CD14-positive monocyte (primary cell): ENCODE data around the gene FRMD3. TPM values are rescaled to one million over a fixed set of nuclear protein-coding genes. Genes with fewer than 3 reads are reported as not detected.

ENCODE experiments used
- DNase-seq, 3 donors: peaks; one replicate each; pipeline ENCODE4 v3.0.0-alpha.2; 2011 to 2022
- H2AFZ ChIP-seq: 2 replicates; pipeline ENCODE4 v1.6.0; 2012; ENCODE audit warnings: mild to moderate bottlenecking, low read depth, low read length, inconsistent platforms; ENCODE audit not compliant: insufficient read depth, poor library complexity, severe bottlenecking
- H3K27ac ChIP-seq, 2 donors: 1 replicate in 1 of 2; 2 replicates in 1 of 2; pipeline ENCODE4 v1.5.1; 2012 to 2013; ENCODE audit warnings: low read length in 2 of 2, control low read depth in 1 of 2, inconsistent platforms in 1 of 2, low read depth in 1 of 2, mild to moderate bottlenecking in 1 of 2
- H3K27me3 ChIP-seq, 2 donors: one replicate each; pipeline versions ENCODE4 v1.6.0 to v1.6.1; 2011 to 2013; ENCODE audit warnings: low read length in 2 of 2; ENCODE audit not compliant: control insufficient read depth in 2 of 2, insufficient read depth in 2 of 2
- H3K36me3 ChIP-seq, 2 donors: replicated peaks in 1 of 2; 1 replicate in 1 of 2; 2 replicates in 1 of 2; pipeline versions ENCODE4 v1.5.1 to v1.6.1; 2012 to 2013; ENCODE audit warnings: low read length in 2 of 2, control low read depth in 1 of 2, inconsistent platforms in 1 of 2, mild to moderate bottlenecking in 1 of 2; ENCODE audit not compliant: insufficient read depth in 2 of 2, control insufficient read depth in 1 of 2
- H3K4me1 ChIP-seq, 2 donors: 1 replicate in 1 of 2; 2 replicates in 1 of 2; pipeline versions ENCODE4 v1.5.1 to v1.6.1; 2012 to 2013; ENCODE audit warnings: low read length in 2 of 2, control low read depth in 1 of 2, inconsistent platforms in 1 of 2, mild to moderate bottlenecking in 1 of 2, moderate library complexity in 1 of 2; ENCODE audit not compliant: insufficient read depth in 2 of 2, control insufficient read depth in 1 of 2
- H3K4me2 ChIP-seq: replicated peaks from 2 replicates; pipeline ENCODE3; 2012; ENCODE audit warnings: low read length, moderate library complexity, mild to moderate bottlenecking; ENCODE audit not compliant: poor library complexity, severe bottlenecking; ENCODE audit errors: extremely low read depth
- H3K4me3 ChIP-seq, 3 experiments: fragments of 200-600 bp in 1 of 3; sonication (generic) in 1 of 3; replicated peaks in 1 of 3; 1 replicate in 2 of 3; 2 replicates in 1 of 3; pipeline ENCODE4 v1.5.1; 2011 to 2013; ENCODE audit warnings: low read length in 3 of 3, mild to moderate bottlenecking in 3 of 3, control low read depth in 2 of 3, low read depth in 2 of 3, inconsistent platforms in 1 of 3, moderate library complexity in 1 of 3
- H3K79me2 ChIP-seq: 2 replicates; pipeline ENCODE4 v1.6.0; 2012; ENCODE audit warnings: mild to moderate bottlenecking, control low read depth, inconsistent platforms, low read length, moderate library complexity; ENCODE audit not compliant: insufficient read depth
- H3K9ac ChIP-seq: 2 replicates; pipeline ENCODE4 v1.6.0; 2017; ENCODE audit warnings: low read length, mild to moderate bottlenecking; ENCODE audit not compliant: insufficient read depth, poor library complexity, severe bottlenecking
- H3K9me3 ChIP-seq, 2 donors: replicated peaks in 1 of 2; 1 replicate in 1 of 2; 2 replicates in 1 of 2; pipeline versions ENCODE4 v1.5.1 to v1.6.1; 2012 to 2013; ENCODE audit warnings: low read length in 2 of 2, control low read depth in 1 of 2; ENCODE audit not compliant: control insufficient read depth in 1 of 2, insufficient read depth in 1 of 2
- H4K20me1 ChIP-seq: 2 replicates; pipeline ENCODE4 v1.6.0; 2012; ENCODE audit warnings: mild to moderate bottlenecking, low read length, control low read depth, moderate library complexity; ENCODE audit not compliant: insufficient read depth
- H3K27ac Mint-ChIP-seq, 7 donors: one replicate each; pipeline ENCODE4 v1.8.0; 2020; ENCODE audit warnings: mild to moderate bottlenecking in 7 of 7, mixed read lengths in 7 of 7, moderate library complexity in 6 of 7, inconsistent platforms in 2 of 7
- H3K27me3 Mint-ChIP-seq, 3 donors: one replicate each; pipeline ENCODE4 v1.8.0; 2021 to 2022; ENCODE audit warnings: low read depth in 3 of 3, mild to moderate bottlenecking in 3 of 3, mixed read lengths in 3 of 3, moderate library complexity in 3 of 3, inconsistent platforms in 1 of 3
- H3K36me3 Mint-ChIP-seq, 2 donors: one replicate each; pipeline ENCODE4 v1.8.0; 2020; ENCODE audit warnings: mixed read lengths in 2 of 2, inconsistent platforms in 1 of 2, mild to moderate bottlenecking in 1 of 2
- H3K4me1 Mint-ChIP-seq: one replicate; pipeline ENCODE4 v1.8.0; 2020; ENCODE audit warnings: mild to moderate bottlenecking, mixed read lengths
- H3K4me3 Mint-ChIP-seq, 2 donors: one replicate each; pipeline ENCODE4 v1.8.0; 2020; ENCODE audit warnings: mild to moderate bottlenecking in 2 of 2, mixed read lengths in 2 of 2, moderate library complexity in 1 of 2
- H3K9me3 Mint-ChIP-seq, 7 donors: one replicate each; pipeline ENCODE4 v1.8.0; 2020 to 2022; ENCODE audit warnings: mixed read lengths in 7 of 7, mild to moderate bottlenecking in 6 of 7, moderate library complexity in 6 of 7, inconsistent platforms in 2 of 7
- WGBS: methylation state at CpG from one replicate; pipeline ENCODE4 v1.1.5; 2013; ENCODE audit warnings: missing lambda C conversion rate; ENCODE audit not compliant: insufficient coverage; 5-methylcytosine and 5-hydroxymethylcytosine counted together
- intact Hi-C, 2 donors: fragments of 100-400 bp; cut with micrococcal nuclease; formaldehyde crosslinking; loops; one replicate each; pipeline versions ENCODE4 v1.15.0 to v1.15.1; 2023
- polyA plus RNA-seq, 3 donors: library from polyadenylated mRNA; depleted of rRNA in 1 of 3; unstranded in 2 of 3; stranded (reverse) in 1 of 3; fragments of 300-500 nt in 2 of 3; fragments of >200 nt in 1 of 3; fragmentation: Illumina TruSeq in 2 of 3; gene quantifications; 1 replicate in 2 of 3; 2 replicates in 1 of 3; pipeline ENCODE4 v1.2.3, GENCODE V29; 2012 to 2021
- TF ChIP-seq, protein P1 (sequence below): fragments of 200-600 bp; IDR thresholded peaks from one replicate; pipeline ENCODE4 v1.8.0; 2022; ENCODE audit warnings: antibody characterized with exemption, mild to moderate bottlenecking

FRMD3 gene
- polyA plus RNA-seq, 3 donors = 2.8 to 9.8 (median 4.2) TPM

- Mint-ChIP-seq H3K36me3 (peaks cover 4% of the 10 kb centered on the region in 2 donors), H3K4me1 (peaks cover 19% of the 10 kb centered on the region), H3K27me3 (peaks cover 19 to 29% (median 26%) of the 10 kb centered on the region in 3 donors), H3K27ac (no peak overlapping the region), H3K9me3 (peaks cover 0 to 3% (median 0%) of the 10 kb centered on the region in 7 donors), H3K4me3 (no peak overlapping the region)
- TF ChIP-seq, protein P1, sequence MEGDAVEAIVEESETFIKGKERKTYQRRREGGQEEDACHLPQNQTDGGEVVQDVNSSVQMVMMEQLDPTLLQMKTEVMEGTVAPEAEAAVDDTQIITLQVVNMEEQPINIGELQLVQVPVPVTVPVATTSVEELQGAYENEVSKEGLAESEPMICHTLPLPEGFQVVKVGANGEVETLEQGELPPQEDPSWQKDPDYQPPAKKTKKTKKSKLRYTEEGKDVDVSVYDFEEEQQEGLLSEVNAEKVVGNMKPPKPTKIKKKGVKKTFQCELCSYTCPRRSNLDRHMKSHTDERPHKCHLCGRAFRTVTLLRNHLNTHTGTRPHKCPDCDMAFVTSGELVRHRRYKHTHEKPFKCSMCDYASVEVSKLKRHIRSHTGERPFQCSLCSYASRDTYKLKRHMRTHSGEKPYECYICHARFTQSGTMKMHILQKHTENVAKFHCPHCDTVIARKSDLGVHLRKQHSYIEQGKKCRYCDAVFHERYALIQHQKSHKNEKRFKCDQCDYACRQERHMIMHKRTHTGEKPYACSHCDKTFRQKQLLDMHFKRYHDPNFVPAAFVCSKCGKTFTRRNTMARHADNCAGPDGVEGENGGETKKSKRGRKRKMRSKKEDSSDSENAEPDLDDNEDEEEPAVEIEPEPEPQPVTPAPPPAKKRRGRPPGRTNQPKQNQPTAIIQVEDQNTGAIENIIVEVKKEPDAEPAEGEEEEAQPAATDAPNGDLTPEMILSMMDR = no peak
- H3K9ac ChIP-seq = no peak overlapping the region
- H2AFZ ChIP-seq = no peak overlapping the region
- H3K9me3 ChIP-seq = no peaks in the 10 kb centered on the region
- peaks cover 18 to 21% of the 10 kb centered on the region in 2 donors for H3K4me1 ChIP-seq
- WGBS = no CpG with 5 or more reads among the region's 2 CpGs
- intact Hi-C loops = loop anchor here in 1 of 2 donors (10.0 kb wide), 1 partner anchor 58 kb away; no protein-coding TSS in a partner anchor
- no peaks in the 10 kb centered on the region for H3K36me3 ChIP-seq
- H3K4me3 ChIP-seq = no peak overlapping the region
- no peaks in the 10 kb centered on the region for H4K20me1 ChIP-seq
- H3K27me3 ChIP-seq = peaks cover 17 to 20% of the 10 kb centered on the region in 2 donors
- H3K79me2 ChIP-seq = peaks cover 12% of the 10 kb centered on the region
- H3K27ac ChIP-seq = no peak overlapping the region
- no peak for DNase-seq
- H3K4me2 ChIP-seq = no peak overlapping the region
Measured at GRCh38 chr9:83533296-83533695, 4.9 kb downstream of the FRMD3 start.

- Histone ChIP-seq H3K4me1 (peaks cover 5% of the 10 kb centered on the region in 2 donors), H3K9ac (no peak overlapping the region), H3K4me2 (no peak overlapping the region), H3K4me3 (no peak overlapping the region), H3K9me3 (no peaks in the 10 kb centered on the region), H2AFZ (no peak overlapping the region), H3K27ac (no peak overlapping the region), H4K20me1 (no peaks in the 10 kb centered on the region), H3K36me3 (no peaks in the 10 kb centered on the region), H3K27me3 (no peaks in the 10 kb centered on the region), H3K79me2 (peaks cover 4% of the 10 kb centered on the region)
- Mint-ChIP-seq H3K27ac (peak overlapping the region in 1 of 7 donors; percentile 51), H3K27me3 (peaks cover 0 to 2% (median 0%) of the 10 kb centered on the region in 3 donors), H3K9me3 (peaks cover 0 to 4% (median 0%) of the 10 kb centered on the region in 7 donors), H3K36me3 (no peaks in the 10 kb centered on the region), H3K4me1 (peaks cover 13% of the 10 kb centered on the region), H3K4me3 (peak overlapping the region in 1 of 2 donors; percentile 18)
- DNase-seq = no peak
- intact Hi-C loops = no loop called here
- TF ChIP-seq, protein P1 = no peak
- 87% methylated on average over 3 of the region's 3 CpGs for WGBS
Measured at GRCh38 chr9:83526901-83527300, 11.3 kb downstream of the FRMD3 start.
